HepG2 (cell line): ENCODE results near the gene POLN. TPM values are rescaled to one million over a fixed set of nuclear protein-coding genes. Genes with fewer than 3 reads are reported as not detected.

Source experiments
- ARNTL ChIP-seq: sonication (generic); formaldehyde crosslinking; IDR thresholded peaks from 2 replicates; pipeline ENCODE4 v1.4.0; 2020; ENCODE audit warnings: mild to moderate bottlenecking, missing genetic modification reagents
- CHD2 ChIP-seq: IDR thresholded peaks from 2 replicates; pipeline ENCODE4 v1.6.1; 2011; ENCODE audit warnings: low read depth, low read length, improper control_type of control experiment
- CREB1 ChIP-seq, 2 experiments: fragments of 450-650 bp in 1 of 2; IDR thresholded peaks; 2 replicates each; pipeline ENCODE4 v1.6.1; 2016 to 2017; ENCODE audit warnings: control low read depth in 1 of 2, mild to moderate bottlenecking in 1 of 2, missing compliant biosample characterization in 1 of 2, missing genetic modification characterization in 1 of 2
- EEA1 ChIP-seq: sonication (generic); formaldehyde crosslinking; IDR thresholded peaks from 2 replicates; pipeline ENCODE4 v1.5.1; 2020; ENCODE audit warnings: mild to moderate bottlenecking, missing genetic modification reagents, borderline replicate concordance
- MBD4 ChIP-seq: IDR thresholded peaks from 2 replicates; pipeline ENCODE4 v1.6.1; 2012; ENCODE audit warnings: low read length, inconsistent platforms, borderline replicate concordance
- MYC ChIP-seq: sonication (generic); formaldehyde crosslinking; IDR thresholded peaks from 2 replicates; pipeline ENCODE4 v1.9.0; 2021; ENCODE audit warnings: missing genetic modification reagents, borderline replicate concordance
- NAIF1 ChIP-seq: sonication (generic); formaldehyde crosslinking; IDR thresholded peaks from 2 replicates; pipeline ENCODE4 v1.5.0; 2020; ENCODE audit warnings: mild to moderate bottlenecking, missing genetic modification reagents, borderline replicate concordance
- NR2C2 ChIP-seq: sonication (generic); formaldehyde crosslinking; IDR thresholded peaks from 2 replicates; pipeline ENCODE4 v1.4.0; 2020; ENCODE audit warnings: missing genetic modification reagents, mild to moderate bottlenecking, moderate library complexity, borderline replicate concordance
- YEATS2 ChIP-seq: sonication (generic); formaldehyde crosslinking; IDR thresholded peaks from 2 replicates; pipeline ENCODE4 v1.4.0; 2020; ENCODE audit warnings: missing genetic modification reagents, borderline replicate concordance
- ZFP82 ChIP-seq: sonication (generic); formaldehyde crosslinking; IDR thresholded peaks from 2 replicates; pipeline ENCODE4 v1.5.1; 2020; ENCODE audit warnings: mild to moderate bottlenecking, missing genetic modification reagents, borderline replicate concordance
- ZNF331 ChIP-seq: sonication (generic); formaldehyde crosslinking; IDR thresholded peaks from 2 replicates; pipeline ENCODE4 v1.4.0; 2020; ENCODE audit warnings: missing genetic modification reagents
- ZNF577 ChIP-seq: sonication (generic); formaldehyde crosslinking; IDR thresholded peaks from 2 replicates; pipeline ENCODE4 v1.4.0; 2020; ENCODE audit warnings: mild to moderate bottlenecking, low read depth, missing genetic modification reagents, borderline replicate concordance
- polyA plus RNA-seq, 8 experiments: library from polyadenylated mRNA; depleted of rRNA in 3 of 8; stranded (reverse) in 7 of 8; unstranded in 1 of 8; fragments of >200 nt; fragmentation: Illumina TruSeq in 4 of 8; extraction: Trizol in 4 of 8; gene quantifications; 2 replicates each; pipeline versions ENCODE4 v1.2.1 to v1.2.3, GENCODE V29; 2011 to 2016; ENCODE audit warnings: low read depth in 4 of 8, missing spikeins in 1 of 8, mixed read lengths in 1 of 8; ENCODE audit not compliant: insufficient read depth in 1 of 8
- total RNA-seq, 5 experiments: library from RNA; depleted of rRNA; stranded (reverse); fragments of >200 nt; fragmentation: Illumina TruSeq; extraction: Trizol; gene quantifications; 2 replicates each; pipeline ENCODE4 v1.2.3, GENCODE V29; 2016; ENCODE audit warnings: low read depth in 1 of 5
- TF ChIP-seq, protein P1 (sequence below): sonication (generic); formaldehyde crosslinking; IDR thresholded peaks from 2 replicates; pipeline ENCODE4 v1.8.0; 2022; ENCODE audit warnings: mild to moderate bottlenecking, missing genetic modification reagents; ENCODE audit not compliant: insufficient replicate concordance
- TF ChIP-seq, protein P2 (sequence below): IDR thresholded peaks from 2 replicates; pipeline ENCODE4 v1.6.1; 2012; ENCODE audit warnings: inconsistent platforms
- TF ChIP-seq, protein P3 (sequence below): sonication (generic); formaldehyde crosslinking; conservative IDR thresholded peaks from 2 replicates; pipeline ENCODE4 v1.4.0; 2020; ENCODE audit warnings: missing genetic modification reagents
- TF ChIP-seq, protein P4 (sequence below): sonication (generic); formaldehyde crosslinking; IDR thresholded peaks from 2 replicates; pipeline ENCODE4 v1.4.0; 2020; ENCODE audit warnings: missing genetic modification reagents, borderline replicate concordance
- TF ChIP-seq, protein P5 (sequence below): sonication (generic); formaldehyde crosslinking; IDR thresholded peaks from 2 replicates; pipeline ENCODE4 v1.5.0; 2020; ENCODE audit warnings: mild to moderate bottlenecking, missing genetic modification reagents
- TF ChIP-seq, protein P6 (sequence below): sonication (generic); formaldehyde crosslinking; IDR thresholded peaks from 2 replicates; pipeline ENCODE4 v1.5.1; 2020; ENCODE audit warnings: missing genetic modification reagents, mild to moderate bottlenecking, borderline replicate concordance

The POLN gene
- total and polyA plus RNA-seq, 2 of the 13 experiments (the other 11 are each of a cell fraction or from before 2014, with no cell fraction given), result 0.93 to 1.5 TPM

DNA sequence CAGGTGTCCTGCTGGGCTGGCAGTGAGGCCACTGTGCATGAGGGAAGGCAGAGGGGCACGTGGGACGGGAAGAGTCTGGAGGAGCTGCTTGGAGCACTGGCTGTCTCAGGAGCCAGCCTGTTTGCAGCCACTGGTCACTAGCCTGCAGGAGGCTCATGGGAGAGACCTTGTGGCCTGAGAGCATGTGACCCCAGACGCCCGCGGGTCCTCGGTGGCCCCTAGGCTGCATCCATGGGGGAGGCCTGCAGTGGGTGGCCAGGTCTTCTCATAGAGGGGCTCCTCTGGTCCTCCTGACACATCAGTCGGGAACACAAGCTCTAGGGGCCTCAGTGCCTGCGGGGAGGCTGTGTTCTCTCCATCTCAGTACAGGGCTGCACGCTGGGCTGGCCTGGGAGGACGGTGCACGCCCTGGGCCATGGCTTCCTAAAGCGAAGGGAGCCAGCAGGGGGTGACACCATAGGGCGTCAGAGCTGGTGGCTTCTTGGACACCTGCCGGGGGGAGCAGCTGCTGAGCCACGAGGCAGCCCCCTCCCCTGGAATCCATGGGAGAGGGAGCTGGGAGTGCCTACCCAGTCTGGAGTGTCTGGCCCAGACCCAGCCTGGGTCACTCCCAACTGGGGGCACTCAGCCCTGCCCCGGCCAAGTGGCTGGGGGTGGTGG lies 170.5 kb downstream of the POLN start (continued):
- TF ChIP-seq ARNTL (CRISPR knock-in tag), result no peak
- no peak for TF ChIP-seq ZFP82 (CRISPR knock-in tag)
- TF ChIP-seq CHD2, result no peak
- TF ChIP-seq, protein P1, sequence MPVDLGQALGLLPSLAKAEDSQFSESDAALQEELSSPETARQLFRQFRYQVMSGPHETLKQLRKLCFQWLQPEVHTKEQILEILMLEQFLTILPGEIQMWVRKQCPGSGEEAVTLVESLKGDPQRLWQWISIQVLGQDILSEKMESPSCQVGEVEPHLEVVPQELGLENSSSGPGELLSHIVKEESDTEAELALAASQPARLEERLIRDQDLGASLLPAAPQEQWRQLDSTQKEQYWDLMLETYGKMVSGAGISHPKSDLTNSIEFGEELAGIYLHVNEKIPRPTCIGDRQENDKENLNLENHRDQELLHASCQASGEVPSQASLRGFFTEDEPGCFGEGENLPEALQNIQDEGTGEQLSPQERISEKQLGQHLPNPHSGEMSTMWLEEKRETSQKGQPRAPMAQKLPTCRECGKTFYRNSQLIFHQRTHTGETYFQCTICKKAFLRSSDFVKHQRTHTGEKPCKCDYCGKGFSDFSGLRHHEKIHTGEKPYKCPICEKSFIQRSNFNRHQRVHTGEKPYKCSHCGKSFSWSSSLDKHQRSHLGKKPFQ (CRISPR knock-in tag), result no peak
- TF ChIP-seq, protein P2, sequence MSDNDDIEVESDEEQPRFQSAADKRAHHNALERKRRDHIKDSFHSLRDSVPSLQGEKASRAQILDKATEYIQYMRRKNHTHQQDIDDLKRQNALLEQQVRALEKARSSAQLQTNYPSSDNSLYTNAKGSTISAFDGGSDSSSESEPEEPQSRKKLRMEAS, result peak; percentile 41
- TF ChIP-seq MYC (CRISPR knock-in tag), result peak; percentile 40; the same call in 1 of the 2 replicates
- TF ChIP-seq, protein P3, sequence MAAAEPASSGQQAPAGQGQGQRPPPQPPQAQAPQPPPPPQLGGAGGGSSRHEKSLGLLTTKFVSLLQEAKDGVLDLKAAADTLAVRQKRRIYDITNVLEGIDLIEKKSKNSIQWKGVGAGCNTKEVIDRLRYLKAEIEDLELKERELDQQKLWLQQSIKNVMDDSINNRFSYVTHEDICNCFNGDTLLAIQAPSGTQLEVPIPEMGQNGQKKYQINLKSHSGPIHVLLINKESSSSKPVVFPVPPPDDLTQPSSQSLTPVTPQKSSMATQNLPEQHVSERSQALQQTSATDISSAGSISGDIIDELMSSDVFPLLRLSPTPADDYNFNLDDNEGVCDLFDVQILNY, result no peak
- no peak for TF ChIP-seq ZNF577 (CRISPR knock-in tag)
- TF ChIP-seq, protein P4, sequence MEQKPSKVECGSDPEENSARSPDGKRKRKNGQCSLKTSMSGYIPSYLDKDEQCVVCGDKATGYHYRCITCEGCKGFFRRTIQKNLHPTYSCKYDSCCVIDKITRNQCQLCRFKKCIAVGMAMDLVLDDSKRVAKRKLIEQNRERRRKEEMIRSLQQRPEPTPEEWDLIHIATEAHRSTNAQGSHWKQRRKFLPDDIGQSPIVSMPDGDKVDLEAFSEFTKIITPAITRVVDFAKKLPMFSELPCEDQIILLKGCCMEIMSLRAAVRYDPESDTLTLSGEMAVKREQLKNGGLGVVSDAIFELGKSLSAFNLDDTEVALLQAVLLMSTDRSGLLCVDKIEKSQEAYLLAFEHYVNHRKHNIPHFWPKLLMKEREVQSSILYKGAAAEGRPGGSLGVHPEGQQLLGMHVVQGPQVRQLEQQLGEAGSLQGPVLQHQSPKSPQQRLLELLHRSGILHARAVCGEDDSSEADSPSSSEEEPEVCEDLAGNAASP, result no peak
- TF ChIP-seq, protein P5, sequence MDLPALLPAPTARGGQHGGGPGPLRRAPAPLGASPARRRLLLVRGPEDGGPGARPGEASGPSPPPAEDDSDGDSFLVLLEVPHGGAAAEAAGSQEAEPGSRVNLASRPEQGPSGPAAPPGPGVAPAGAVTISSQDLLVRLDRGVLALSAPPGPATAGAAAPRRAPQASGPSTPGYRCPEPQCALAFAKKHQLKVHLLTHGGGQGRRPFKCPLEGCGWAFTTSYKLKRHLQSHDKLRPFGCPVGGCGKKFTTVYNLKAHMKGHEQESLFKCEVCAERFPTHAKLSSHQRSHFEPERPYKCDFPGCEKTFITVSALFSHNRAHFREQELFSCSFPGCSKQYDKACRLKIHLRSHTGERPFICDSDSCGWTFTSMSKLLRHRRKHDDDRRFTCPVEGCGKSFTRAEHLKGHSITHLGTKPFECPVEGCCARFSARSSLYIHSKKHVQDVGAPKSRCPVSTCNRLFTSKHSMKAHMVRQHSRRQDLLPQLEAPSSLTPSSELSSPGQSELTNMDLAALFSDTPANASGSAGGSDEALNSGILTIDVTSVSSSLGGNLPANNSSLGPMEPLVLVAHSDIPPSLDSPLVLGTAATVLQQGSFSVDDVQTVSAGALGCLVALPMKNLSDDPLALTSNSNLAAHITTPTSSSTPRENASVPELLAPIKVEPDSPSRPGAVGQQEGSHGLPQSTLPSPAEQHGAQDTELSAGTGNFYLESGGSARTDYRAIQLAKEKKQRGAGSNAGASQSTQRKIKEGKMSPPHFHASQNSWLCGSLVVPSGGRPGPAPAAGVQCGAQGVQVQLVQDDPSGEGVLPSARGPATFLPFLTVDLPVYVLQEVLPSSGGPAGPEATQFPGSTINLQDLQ (CRISPR knock-in tag), result no peak; the same call in 1 of the 2 replicates
- no peak for TF ChIP-seq NAIF1
- no peak for TF ChIP-seq ZNF331 (CRISPR knock-in tag)
- TF ChIP-seq, protein P6, sequence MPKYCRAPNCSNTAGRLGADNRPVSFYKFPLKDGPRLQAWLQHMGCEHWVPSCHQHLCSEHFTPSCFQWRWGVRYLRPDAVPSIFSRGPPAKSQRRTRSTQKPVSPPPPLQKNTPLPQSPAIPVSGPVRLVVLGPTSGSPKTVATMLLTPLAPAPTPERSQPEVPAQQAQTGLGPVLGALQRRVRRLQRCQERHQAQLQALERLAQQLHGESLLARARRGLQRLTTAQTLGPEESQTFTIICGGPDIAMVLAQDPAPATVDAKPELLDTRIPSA (CRISPR knock-in tag), result peak; percentile 7; the same call in 1 of the 2 replicates
- TF ChIP-seq EEA1 (CRISPR knock-in tag), result no peak
- no peak for TF ChIP-seq CREB1 (IDR thresholded peaks at IDR 0.05)
- TF ChIP-seq CREB1 (CRISPR knock-in tag; IDR thresholded peaks at IDR 0.05), result no peak
- no peak for TF ChIP-seq NR2C2 (CRISPR knock-in tag)
- TF ChIP-seq MBD4, result no peak
- no peak for TF ChIP-seq YEATS2 (CRISPR knock-in tag)
